Measurements from ENCODE around the gene ASB4.
"Not testable (repeated sequence)": the region's sequence is repeated elsewhere in the genome, so short reads cannot be mapped to it uniquely, and the experiment has no call there.

The ASB4 gene

DNA sequence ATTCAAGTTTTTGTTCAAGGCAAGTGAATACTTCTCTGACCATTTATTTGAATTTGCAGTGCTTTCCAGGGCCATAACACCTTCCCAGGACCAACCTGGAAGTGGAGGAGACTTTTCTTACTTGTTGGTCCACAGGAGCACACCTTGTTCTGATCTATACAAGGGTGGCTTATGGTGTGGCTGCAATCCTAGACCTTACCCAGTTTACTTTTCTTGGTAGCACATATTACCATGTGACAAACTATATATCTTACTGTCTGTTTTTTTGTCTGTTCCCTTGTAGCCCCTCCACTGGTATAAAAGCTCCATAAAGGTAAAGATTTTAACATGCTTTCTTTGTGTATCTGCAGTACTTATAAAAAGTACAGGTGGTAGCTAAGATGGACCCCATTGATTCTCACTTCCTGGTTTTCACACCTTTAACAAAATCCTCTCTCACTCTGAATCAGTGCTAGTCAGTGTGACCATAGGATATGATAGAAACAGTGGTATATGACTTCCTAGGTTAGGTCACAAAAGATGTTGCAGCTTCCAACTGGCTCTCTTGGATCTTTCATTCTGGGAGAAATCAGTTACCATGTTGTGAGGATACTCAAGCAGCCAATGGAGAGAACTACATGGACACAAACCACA, 5.6 kb upstream of the ASB4 start:
- DNase-seq (ENCODE audit: low spot score) = no peak

DNA sequence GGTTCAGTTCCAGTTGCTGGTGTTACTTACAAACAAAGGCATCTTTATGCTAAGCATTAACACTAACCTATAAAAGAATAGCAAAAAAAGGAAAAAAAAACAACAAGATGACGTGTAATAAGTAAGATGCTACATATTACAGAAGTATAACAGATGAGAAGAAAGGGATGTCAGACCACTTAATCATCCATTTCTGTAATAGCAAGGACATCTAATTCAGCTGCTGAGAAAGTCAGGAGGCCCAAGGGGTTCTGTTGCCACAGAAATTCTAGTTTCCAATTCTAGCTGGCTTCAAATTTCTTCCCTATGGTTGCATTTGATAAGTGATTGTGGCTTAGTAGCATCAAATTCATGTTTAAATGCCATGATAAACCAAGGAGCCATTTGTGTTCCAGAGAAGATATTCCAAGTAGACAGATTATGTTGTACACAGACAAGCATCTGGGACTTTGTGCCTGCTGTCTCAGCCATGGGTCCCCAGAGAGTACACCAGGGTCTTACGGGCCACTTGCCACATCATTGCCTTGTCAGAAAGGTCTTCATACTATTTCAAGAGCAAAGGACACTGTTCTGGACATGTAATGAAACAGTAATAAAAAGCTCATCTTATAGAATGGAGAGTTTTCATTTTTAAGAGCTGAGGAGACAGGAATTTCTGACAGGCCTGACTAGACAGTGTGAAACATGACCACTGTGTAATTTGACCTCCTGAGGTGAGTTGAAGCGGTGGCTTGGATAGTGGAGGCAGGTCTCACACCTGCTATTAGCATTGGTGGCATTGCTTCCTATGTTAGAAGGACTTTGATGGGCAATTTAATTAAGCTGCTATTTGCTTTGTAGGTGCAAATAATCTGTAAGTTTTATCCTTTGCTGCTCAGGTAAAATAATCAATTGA, 4.2 kb upstream of the ASB4 start:
- no peak for DNase-seq (ENCODE audit: low spot score)

DNA sequence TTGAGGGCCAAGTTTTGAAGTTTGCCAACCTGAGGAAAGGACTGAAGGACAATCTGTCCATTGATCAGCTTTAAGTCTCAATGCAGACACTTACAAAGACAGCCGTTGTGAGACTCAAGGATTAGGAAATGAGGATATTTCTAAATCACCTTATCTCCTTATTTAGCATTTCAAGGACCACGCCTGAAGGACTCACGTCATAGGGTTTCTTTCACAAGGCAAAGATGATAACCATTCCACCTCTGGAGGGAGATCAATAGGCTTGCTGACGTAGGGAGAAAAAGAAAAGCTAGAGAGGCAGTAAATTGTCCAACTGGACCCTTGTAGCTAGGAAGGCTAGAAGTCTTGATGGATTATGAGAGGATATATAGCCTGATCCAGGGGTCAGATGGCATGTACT, 3.3 kb upstream of the ASB4 start:
- DNase-seq (ENCODE audit: low spot score) = no peak

DNA sequence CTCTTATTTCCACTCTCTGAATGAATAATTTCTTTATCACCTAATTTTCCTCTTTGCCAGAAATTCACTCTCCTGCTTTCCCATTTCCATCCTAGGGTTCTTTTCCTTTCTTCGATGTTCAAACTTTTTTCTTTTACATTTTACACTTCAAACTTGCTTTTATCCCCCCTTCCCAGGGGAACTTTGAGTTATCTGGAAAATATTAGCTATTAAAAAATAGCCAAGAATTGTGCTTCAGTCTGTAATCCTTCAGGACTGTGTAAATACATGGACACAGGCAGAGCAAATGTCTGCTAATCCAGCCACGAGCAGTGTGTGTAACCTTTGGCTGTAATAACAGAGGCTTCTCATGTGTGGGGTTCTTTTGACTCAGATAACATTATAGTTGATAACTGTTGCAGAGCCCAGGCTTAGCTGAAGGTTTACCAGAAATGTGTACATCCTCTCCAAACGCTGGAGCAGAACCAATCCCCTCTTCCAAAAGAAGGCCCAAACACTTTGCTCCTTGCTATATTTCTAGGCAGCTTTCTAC, 4.6 kb downstream of the ASB4 start:
- DNase-seq (ENCODE audit: low spot score) = no peak

DNA sequence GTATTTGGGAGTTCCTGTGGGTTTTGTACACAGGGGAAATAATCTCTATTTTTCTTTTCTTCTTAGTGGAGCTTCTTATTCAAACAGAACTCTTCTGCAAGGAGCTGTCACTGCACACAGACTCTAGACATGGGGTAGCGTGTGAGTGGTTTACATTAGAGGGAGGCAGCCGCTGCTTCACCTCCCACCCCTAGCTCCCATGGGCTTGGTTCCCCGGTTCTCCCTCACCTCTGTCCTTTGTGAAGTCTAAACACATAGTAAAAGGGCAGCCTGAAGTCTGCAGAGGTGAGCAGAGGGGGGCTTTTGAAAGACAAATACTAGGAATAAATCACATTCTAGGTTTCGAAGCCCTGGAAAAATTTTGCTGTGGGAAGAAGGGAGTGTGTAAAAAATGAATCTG, 5.5 kb downstream of the ASB4 start:
- DNase-seq (ENCODE audit: low spot score) = no peak

DNA sequence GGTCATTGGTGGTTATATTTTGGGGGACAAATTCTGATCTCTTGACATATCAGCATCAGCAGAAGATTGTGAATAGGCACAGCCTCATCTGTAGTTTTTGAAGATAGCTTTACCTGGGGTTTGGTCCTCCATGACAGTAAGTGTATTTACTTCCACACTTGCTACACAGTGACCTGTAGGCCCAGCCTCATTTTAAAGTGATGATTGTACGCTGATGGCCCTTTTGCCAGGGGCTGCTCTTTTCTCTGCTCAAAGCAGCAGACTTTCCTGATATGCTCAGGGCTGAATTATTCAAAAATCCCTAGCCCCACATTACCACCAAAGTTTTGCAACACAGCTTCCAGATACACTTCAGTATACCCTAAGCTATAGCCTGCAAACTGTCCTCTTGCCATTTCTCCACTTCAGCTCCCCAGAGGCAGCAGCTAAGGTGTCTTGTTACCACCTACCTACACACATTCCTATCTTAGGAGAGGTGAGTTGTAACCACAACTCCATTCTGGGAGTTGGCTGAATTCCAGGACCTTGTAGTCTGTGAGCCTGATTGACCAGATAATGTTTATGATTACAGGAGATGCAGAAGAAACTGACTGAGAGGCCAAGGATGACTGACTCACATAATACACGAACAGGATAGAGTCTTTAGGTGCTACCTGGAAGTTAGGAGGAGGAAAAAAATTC, 6.0 kb downstream of the ASB4 start:
- DNase-seq (ENCODE audit: low spot score) = no peak

DNA sequence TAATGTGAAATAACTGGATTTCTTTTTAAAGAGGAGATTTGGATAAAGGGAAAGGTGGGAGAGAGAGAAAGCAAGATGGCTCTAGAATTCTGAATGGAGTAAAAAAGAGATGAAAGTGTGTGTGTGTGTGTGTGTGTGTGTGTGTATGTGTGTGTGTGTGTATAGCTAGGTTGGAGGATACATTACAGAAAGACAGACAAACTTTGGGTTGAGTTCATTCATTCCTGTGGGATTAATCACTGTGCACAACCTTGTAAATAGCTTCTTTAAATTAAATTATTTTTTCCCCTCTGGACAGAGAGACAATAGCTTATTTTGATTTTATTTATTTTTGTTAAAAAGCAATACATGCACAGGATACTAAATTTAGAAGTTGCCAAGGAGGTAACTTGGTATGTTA, 7.5 kb downstream of the ASB4 start:
- DNase-seq (ENCODE audit: low spot score) = no peak

DNA sequence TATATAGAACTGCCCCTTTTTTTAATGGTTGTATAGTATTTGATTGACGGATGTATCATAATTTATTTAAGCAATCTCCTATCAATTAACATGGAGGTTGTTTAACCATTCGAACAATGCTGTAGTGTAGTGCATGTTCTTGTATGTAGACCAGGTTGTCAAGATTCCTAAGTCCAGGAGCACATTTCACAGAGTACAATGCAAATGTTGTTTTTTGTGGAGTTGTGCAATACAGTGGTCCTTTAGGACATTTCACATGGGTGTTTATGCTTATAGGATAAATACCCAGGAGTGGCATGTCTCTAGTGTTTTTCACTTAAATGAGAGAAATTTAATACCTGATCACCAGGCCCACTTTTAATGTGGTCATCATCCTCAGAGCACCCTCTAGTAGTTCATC, 8.1 kb downstream of the ASB4 start:
- DNase-seq (ENCODE audit: low spot score) = no peak

DNA sequence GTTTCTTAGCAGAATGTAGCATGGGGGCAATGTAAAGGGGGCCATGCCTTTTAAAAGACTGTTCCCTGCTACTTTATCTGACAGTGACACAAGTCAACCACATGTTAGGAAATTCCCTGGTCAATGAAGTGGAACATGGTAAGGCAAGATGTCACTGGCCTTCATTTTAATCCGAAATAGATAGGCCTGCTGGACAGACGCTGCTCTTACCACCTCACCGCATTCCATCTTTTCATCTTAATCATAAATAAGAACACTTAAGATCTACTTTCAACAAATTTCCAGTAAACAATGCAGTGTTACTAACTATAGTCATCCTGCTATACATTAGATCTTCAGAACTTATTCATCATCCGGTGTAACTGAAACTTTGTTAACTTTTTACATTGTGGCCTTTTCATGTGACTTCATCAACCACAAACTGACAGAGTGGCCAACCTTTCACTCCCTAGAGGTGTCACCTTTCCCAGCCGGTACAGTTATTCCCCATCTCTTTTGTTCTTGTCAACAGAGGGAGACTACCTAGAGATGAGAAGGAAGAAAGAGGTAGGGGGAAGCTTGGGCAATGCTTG, 15.6 kb downstream of the ASB4 start:
- no peak for DNase-seq (ENCODE audit: low spot score)

DNA sequence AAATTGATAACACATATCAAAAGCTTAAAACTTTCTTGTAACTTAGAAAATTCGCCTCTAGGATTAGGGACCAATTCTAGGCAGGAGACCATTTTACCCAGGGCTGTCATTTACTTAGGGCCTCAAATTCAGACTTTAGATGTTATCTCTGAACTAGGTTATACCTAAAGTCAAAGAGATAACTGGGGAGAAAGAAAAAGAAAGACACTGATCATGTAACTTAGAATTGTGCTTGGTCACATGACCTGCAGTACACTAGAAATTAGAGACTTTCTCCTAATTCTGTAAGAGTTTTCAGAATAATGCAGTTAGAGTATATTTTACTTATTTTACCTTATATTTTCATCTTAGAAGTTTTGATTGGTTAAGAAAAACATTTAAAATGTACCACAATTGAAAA, 16.7 kb downstream of the ASB4 start:
- DNase-seq (ENCODE audit: low spot score) = no peak

DNA sequence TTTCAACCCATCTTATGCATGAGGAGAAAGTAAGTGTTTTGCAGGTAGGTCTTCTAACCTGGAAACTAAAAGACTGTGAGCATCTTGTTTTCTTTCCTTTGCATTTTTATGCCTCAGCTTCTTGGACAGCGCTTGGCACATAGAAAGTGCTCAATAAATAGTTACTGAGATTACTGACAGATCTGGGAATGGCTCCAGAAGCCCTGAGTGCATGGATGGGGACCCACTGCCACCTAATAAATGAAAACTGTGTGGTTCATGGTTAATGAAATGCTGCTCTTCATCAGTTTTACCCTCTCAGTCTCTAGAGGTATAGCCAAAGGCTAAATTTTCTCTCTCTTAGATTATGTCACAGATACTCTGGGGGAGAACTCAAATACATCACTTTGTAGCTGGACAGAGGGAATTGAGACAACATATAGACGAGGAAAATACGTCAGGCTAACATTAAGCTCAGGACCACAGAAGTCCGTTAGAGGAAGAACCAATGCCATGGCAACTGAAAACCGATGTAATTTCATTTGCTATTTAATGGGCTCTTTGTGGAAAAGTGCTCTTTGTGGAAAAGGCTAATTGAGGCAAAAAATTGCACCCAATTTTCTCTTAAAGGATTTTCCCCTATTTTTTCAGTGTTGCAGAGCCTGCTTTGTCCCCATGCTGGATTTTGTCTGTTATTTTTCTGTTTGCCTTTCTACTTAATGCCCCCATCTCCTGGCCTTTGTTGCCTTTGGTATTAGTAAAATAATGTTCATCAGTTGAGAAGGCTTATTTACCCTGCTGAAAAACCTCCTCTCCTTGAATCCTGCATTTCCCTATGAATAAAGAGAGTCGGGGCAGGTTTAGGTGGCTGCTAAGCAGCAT, 17.8 kb downstream of the ASB4 start:
- DNase-seq (ENCODE audit: low spot score) = no peak

DNA sequence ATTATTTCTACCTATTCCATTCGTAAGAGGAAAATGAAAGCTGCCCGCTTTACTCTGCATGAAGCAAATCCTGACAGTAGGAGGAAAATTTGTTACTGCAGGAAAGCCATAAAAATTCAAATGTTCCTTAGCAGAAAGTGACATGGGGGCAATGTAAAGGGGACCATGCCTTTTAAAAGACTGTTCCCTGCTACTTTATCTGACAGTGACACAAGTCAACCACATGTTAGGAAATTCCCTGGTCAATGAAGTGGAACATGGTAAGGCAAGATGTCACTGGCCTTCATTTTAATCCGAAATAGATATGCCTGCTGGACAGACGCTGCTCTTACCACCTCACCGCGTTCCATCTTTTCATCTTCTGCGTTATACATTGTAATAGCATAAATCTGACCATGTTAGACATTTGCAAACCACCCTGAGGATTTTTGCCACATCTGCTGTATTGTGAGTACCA, 18.4 kb downstream of the ASB4 start:
- DNase-seq (ENCODE audit: low spot score) = not testable (repeated sequence)

DNA sequence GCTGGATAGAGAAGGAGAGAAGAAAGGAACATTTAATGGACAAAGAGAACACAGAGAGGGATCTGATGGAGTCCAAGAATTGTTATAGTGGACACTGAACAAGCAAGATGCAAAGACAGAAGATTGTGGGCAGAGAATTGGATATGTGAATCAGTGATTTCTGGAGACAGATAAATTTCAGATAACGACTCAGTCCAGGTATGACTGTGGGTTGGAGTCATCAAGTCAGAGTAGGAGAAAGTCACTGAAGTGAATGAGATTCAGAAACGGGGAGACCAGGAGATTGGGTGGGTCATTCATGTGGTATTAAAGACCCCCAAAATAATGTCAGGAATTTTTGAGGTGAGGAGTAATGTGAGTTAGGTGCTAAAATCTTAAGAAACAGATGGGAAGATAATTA, 23.0 kb downstream of the ASB4 start:
- DNase-seq (ENCODE audit: low spot score) = no peak

DNA sequence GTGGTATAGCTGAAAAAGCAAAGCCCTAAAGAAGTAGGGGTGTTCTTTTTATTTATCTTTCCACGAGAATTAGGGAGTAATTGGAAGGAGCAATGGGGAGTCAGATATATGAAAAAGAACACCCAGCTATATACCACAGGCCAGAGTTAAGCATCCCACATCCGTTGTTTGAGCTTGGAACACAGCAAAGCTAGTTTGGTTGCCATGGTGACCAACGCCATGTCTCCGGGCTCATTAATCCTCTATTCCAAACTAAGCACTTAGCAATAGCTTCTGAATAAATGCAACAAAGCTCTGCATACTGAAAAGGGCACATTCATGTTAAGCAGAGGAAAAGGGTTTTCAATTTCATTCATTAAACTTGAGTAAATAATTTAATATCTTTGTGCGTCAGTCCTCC, 23.5 kb downstream of the ASB4 start:
- DNase-seq (ENCODE audit: low spot score) = peak; percentile 51

DNA sequence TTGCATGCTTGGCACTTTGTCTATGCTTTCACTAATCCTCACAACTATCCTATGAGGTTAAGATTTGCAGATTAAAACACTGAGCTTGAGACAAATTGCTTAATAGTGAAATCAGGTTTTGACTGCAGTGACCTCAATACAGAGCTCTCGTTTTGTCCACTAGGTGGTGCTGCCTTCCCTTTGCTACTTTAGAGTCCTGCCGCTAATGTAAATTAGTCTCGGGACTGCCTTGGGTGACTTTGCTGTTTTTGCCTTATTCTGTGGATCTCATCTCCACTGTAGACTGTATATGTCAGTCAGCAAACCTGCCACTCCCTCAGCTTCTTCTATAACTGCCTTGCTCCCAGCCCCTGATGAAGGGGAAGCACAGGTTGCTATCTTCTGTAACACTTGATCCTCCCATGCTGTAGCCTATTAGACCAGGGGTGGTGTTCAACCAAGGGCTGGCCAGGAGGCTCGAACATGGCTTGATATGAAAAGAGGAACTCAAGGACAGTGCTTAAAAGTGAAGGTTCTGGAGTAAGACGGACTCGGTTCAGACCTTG, 26.0 kb downstream of the ASB4 start:
- peak; percentile 90 for DNase-seq (ENCODE audit: low spot score)

DNA sequence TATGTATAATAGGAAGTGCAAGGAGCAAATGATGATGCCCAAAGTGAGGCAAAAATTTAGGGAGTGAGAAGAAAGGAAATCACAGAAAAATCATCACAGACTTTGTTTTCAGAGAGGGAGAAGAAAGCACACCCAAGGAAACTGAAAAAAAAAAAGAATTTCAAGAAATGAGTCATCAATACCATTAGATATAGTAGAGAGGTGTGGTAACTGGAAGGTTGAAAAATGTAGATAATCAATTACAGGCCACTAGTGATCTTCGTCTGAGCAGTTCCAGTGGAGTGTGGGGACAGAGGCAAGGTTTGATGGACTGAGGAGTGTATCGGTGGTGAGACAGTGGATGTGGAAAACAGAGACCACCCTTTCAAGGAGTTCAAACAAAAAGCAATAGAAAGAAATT, 31.7 kb downstream of the ASB4 start:
- DNase-seq (ENCODE audit: low spot score) = no peak

DNA sequence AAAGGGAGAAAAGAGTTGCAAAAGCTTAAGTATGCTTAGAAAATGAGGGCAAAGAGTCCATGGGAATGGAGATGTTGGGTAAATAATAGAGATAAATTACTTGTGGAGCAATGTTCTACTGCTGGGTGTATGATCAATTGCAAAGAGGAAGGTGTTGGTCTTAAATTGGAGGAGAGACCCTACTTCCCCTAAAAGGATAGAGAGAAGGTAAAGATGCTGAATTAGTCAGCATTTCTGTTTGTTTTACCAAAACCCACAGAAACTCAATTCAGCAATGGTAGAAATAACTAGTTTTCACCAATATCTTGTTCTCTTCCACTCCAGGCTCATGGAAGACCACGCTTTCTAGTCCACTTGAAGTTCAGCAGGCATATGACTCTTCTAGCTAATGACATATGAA, 32.1 kb downstream of the ASB4 start:
- DNase-seq (ENCODE audit: low spot score) = no peak

DNA sequence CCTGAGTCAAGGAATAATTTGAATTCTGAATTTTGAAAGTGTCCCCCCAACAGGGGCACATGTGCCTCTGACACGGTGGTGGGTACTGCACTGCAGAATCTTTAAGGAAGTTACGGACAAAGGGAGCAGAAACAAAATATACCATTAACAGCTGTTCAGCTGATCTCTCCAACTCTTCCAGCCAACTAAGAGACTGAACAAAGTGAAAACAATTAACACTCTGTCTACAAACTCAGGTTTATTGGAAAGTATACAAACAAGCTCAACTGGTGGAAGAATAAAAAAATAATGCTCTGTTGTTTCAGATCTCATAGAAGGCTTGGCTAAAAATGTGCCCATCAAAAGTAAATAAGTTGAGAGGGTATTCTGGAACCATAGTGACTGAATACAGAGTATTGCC, 34.4 kb downstream of the ASB4 start:
- peak; percentile 65 for DNase-seq (ENCODE audit: low spot score)

DNA sequence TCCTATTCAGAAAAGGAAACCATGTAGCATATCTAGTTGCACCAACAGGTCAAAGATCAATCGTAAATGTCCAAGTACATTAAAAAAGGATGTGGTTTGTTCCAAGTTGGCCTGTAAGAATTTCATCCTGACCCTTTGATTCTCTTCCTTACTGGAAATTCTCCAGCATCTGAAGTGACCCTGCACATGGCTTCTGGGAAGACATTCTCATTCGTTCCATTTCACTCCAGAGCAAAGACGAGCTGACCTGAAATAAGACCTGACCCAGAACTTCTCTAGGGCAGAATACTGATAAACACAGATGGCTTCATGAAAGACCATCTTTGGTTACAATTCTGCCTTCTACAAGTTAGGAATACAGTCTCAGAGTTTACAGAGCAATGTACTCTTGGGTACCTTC, 39.8 kb downstream of the ASB4 start:
- DNase-seq (ENCODE audit: low spot score) = peak; percentile 66

DNA sequence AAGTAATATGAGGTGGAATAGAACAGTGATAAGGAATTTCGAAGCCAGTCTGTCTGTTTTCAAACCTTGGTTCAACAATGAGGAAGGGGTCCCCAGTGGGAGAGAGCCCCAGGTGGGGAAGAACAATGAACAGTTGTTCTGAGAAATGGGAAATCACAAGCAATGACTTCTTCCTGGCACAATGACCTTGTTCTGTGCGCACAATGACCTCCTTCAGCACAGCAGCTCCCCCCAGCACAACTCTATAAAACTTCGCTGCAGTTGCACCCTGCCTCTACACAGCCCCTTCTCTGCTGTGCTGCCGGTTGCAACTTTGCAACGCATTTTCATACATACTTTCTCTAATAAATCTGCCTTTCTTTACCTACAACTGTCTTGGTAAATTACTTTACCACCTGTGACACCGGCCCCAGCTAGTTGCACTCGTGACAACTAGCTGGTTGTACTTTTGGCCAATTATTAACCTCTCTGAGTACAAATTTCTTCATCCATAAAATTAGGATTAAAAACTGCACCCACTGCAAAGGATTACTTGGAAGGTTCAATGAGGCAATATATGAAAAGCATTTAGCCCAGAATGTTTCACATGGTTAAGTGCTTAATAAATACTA, 40.5 kb downstream of the ASB4 start:
- peak; percentile 94 for DNase-seq (ENCODE audit: low spot score)
